ENCODE measurements around the gene POU2AF2.
"Not testable (repeated sequence)": the region's sequence is repeated elsewhere in the genome, so short reads cannot be mapped to it uniquely, and the experiment has no call there.

The POU2AF2 gene, protein sequence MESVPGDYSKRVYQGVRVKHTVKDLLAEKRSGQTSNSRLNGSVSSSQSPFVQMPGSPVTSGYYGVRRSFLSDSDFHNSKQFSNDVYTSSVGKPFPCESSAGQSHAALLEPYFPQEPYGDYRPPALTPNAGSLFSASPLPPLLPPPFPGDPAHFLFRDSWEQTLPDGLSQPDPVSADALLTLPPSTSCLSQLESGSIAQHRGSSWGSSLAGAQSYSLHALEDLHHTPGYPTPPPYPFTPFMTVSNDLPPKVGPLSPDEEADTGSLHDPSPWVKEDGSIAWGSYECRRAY

DNA sequence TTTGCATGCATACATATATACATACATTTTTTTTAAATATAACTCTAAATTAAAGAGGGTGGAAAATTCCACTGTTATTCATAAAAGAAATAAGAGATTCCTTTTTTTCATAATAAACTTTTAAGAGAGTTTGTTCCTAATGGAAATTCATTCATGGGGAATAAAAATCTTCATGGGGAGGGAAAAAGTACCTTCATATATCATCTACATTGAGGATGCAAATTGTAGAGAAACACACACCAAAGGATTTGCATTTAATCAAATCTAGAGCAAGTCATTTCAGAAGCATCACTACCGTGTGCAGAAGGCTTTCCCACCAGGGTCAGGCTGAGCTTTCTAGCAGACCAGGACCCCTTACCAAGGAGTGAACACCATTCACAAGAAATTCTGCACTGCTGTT lies at the start of gene POU2AF2:
TSS of gene POU2AF2 (plus strand) at position 301 of the 400 bp plus-strand sequence. CDS start 129 bp downstream, outside the sequence.
- DNase-seq: no peak

DNA sequence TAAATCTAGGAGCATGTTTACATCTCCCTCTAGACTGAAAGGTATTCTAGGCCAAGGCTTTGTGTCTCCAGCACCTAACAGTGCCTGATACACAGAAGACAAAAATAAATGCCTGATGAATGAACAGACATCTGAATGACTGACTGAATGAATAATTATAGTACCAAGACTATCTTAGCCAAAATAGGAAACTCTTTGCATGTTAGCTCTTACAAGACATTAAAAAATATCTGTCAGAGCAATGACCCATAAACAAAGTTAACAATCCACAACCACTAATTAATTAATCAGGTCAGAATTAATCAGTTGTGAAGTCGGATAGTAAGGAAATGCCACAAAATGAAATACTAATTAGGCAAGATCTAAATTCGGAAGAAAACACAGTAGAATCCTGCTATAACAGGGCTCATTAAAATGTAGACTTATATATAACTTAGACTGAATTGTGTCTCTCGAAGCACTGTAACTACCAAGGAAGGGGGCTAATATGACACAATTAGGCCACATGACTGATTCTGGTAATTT lies 45.5 kb upstream of the POU2AF2 start:
- DNase-seq: no peak

DNA sequence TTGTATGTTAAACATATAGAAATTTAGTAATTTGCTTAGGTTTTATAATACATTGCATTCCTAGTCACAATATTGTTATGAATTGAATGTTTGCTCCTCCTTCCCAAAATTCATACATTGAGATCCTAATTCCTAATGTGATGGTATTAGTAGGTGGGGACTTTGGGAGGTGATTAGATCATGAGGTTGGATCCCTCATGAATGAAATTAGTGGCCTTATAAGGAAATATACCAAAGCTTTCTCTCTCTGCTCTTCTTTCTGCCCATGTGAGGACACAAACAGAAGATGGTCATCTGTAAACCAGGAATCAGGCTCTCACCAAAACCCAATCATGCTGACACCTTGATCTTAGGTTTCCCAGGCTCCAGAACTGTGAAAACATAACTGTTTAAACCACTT lies 41.3 kb upstream of the POU2AF2 start:
- DNase-seq: no peak

DNA sequence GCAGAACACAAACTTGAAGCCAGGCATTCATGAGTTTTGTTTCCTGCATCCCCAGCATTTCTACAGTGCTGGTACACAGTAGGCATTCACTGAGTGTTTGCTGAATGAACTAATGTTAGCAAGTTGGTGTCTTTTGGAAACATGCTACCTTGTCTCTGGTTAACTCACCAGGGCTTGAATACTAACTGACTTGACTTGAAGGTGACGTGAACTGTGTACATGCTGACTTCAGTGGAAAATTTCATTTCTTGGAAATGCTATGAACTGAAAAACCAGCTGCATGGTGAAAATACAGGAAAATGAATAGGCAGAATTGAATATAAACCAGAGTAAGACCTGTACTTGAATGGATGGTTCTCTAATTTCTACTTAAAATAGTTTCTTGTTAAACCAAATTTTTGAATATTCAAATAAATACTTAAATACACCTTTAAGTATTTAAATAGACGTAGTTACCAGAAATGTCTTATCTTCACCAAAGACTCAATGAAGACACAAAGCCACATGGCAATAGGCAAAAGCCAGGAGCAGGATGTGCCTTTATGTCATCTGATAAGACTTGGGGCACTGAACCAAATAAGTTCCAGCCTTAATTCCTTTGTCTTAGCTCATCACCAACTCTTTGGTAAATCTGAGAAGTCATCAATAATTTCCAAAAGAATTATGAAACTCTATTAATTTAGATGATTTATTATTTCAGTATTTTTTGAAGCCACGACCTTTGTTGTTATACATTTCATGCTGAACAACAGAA lies 39.7 kb upstream of the POU2AF2 start:
- DNase-seq: peak; percentile 28

DNA sequence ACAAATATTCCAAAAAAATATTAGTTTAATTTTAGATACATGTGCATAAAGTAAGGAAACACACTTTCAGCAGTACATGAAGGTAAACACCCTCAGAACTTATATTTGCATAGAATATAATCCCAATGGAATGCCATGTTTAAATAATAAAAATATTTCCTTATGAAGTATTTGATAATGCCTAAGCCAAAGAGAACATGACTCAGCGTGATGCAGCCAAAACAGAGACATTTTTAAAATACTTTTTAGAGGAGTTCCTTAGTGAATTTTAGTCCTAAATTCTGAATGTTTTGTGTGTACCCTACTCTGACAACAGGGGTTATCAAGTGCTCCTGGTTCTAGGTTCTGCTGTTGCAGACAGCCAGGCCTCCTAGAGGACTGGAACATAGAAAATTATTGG lies 39.1 kb upstream of the POU2AF2 start:
- DNase-seq: peak; percentile 7

DNA sequence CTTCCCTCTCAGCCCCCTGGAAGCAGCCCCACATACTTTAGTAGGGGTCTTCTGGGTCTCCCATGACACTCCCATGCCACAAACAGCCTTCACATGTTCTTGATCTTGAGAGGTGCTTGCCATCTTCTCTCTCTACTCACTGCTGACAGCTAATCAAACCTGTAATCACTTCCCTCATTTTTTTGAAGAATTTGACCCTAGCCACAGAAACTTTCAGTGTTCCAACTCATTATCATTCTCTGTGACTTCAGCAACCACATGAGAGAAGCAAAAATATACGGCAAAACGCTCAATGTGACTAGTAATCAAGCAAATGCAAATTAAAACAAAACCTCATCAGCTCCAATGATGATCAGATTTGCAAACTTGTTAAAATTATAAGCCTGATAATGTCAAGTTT lies 38.3 kb upstream of the POU2AF2 start:
- DNase-seq: no peak

DNA sequence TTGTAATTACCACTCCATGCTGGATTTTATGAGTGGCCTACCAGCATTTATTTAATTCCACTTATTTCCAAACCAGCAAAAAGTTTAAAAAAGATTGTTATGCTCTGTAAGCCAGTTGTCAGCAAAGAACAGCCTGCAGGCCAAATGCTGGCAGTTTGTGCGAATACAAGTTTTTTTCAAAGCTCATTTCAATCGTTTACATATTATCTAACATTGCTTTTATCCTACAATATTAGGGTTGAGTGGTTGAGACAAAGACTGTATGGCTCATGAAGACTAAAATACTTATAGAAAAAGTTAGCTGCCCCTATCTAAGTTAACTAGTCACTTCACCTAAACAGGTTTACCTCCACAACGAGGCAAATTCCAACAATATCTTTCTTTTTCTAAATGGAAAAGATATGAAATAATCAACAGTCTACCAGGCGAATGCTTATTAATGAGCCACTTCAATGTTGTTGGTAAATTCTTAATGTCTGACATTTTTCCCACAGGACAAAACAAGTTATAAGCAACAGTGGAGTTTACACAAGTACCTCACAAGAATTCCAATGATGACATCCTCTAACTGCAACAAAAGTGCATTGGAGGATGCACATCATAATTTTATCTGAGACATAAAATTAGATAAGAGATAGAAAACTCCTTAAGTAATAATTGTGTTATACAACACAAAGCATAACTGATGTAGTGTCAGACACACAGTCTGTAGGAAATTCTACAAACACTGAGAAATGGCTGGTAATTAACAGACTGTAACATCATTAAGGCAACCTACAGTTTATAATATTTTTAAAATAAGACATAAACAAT lies 35.8 kb upstream of the POU2AF2 start:
- no peak for DNase-seq

DNA sequence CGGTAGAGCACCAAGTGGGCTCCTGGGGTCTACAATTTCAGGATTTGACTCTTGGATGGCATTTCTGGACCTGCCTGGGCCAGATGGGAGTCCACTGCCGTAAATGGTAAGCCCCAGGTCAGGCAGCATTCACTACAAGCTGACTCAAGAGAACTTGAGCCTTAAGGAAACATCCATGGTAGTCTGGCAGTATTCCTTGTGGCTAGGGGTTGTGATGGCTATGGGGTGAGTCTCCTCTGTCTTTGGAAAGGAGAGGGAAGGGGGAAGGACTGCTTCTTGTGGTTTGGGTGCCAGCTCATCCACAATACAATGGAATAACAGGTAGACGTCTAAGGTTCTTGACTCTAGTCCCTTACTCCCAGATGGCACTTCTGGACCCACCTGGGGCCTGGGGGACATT lies 32.3 kb upstream of the POU2AF2 start:
- DNase-seq: no peak

DNA sequence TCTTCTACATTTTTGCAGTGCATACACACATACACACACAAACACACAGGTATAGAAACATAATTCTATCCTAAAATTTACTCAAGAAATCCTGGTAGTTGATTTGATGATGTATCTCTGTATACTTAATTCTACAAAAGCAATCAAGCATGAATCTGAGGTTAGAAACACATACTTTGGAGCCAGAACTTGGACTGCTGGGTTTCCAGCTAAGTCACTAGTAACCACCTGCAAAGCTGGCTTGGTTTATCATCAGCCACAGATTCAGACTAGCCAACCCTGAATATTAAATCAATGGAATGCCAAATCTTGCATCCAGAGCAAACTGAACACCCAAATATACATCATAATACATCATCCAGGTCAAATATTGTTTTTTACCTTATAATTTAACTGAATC lies 24.8 kb upstream of the POU2AF2 start:
- no peak for DNase-seq

DNA sequence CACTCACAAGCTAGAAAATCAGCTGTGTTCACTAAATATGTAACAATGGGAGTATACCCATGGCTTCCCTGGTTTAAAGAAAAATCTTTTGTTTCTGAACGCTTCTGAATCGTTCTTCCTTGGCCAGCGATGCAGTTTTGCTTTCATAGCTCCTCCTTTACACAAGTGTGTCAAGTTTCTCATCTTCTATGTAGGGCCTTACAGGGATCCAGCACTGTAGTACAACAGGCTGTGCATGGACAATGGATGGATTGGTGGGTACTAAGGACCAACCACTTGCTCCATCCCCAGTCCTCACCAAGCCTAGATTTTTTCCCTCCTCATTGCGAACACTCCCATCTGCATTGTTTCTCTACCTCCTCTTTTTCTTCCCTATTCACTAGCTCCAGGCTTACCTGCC lies 24.3 kb upstream of the POU2AF2 start:
- no peak for DNase-seq

DNA sequence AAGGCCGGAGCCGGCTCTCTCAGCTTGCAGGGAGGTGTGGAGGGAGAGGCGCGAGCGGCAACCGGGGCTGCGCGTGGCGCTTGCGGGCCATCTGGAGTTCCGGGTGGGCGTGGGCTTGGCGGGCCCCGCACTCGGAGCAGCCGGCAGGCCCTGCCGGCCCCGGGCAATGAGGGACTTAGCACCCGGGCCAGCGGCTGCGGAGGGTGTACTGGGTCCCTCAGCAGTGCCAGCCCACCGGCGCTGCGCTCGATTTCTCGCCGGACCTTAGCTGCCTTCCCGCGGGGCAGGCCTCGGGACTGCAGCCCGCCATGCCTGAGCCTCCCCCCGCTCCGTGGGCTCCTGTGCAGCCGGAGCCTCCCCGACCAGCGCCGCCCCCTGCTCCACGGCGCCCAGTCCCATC lies 23.6 kb upstream of the POU2AF2 start:
- DNase-seq: not testable (repeated sequence)

DNA sequence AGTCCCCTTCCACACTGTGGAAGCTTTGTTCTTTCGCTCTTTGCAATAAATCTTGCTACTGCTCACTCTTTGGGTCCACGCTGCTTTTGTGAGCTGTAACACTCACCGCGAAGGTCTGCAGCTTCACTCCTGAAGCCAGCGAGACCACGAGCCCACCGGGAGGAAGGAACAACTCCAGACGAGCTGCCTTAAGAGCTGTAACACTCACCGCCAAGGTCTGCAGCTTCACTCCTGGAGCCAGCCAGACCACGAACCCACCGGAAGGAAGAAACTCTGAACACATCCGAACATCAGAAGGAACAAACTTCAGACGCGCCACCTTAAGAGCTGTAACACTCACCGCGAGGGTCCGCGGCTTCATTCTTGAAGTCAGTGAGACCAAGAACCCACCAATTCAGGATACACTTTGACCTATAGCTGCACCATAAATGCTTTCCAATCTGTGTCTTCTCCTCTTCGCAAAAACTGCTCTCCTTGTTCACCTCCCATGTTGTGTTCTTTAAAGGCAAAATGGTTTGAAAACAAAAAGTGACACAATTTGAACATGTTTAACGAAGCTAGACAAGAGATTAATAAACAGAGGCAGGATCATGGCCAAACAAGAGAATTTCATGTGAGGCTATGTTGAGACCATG lies 22.6 kb upstream of the POU2AF2 start:
- peak; percentile 40 for DNase-seq

DNA sequence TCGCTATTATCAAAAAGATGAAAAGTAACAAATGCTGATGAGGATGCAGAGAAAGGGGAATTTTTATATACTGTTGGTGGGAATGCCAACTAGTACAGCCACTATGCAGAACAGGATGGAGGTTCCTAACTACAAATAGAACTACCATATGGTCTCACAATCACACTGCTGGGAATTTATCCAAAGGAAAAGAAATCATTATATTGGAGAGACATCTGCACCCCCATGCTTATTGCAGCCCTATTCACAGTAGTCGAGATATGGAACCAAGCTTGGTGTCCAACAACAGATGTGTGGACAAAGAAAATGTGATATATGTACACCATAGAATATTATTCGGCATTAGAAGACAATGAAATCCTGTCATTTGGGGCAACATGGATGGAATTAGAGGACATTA lies 19.6 kb upstream of the POU2AF2 start:
- DNase-seq: no peak

DNA sequence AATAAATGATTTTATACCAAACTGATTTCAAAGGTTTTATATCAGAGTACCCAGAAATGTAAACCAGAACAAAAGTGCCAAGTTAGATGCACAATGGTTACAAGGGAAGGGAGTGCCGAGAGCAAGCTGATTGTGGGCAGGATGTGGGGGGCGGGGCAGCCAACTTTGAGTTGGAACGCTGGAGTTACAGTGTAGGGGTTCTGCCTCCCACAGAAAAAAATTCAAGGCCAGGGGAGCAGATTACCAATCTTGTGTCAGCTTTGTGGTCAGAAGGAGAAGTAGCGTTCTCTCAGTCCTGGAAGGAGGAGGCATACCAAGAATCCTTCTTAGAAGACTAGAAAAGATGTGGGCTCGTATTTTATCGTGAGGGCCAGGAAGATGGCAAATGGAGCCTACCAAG lies 15.9 kb upstream of the POU2AF2 start:
- peak; percentile 39 for DNase-seq

DNA sequence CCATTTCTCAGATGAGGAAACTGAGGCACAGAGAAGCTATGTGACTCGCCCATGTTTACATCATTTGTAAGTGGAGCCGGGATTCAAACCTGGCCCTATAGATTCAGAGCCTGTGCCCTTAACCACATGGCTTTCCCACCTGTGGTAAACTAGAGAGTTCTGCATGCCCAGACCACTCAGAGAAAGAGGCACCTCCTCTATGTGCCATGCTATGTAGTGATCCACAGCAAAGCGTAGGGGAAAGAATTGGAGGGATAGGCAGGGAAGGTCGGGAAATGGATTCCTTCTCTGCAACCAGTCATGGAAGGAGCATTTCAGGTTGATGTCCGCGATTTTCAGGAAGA lies 15.4 kb upstream of the POU2AF2 start:
- no peak for DNase-seq

DNA sequence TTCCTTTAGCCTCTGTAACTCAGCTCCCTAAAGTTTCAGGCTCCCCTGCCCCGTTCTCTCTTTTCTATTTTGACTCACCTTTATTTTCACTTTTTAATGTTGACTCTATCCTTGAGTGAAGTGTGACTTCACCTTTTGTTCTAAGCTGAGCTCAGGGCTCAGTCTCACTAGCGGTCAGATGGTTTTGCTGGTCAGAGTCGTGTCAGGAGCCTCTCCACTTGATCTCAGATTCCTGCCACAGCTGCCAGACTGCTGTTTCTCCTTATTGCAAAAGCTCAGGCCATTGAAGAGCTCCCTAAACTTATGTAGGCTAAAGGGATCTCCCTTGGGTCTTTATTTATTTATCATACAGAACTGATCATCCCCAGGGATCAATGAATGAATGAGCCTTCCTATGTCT lies 13.7 kb upstream of the POU2AF2 start:
- DNase-seq: no peak

DNA sequence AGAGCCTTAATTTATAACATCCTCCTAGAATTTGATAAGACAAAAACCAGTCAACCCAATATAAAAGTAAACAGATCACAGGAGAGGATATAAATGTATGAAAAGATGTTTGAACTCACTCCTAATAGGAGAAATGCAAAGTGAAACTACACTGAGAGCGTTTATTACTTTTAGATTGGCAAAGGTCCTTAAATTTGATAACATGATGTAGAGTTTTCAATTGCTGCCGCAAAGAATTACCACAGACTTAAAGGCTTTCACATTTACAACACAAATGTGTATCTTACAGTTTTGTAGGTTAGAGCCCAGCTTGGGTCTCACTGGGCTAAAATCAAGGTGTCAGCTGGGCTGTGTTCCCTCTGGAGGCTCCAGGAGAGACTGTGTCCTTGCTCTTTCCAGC lies 9.1 kb upstream of the POU2AF2 start:
- no peak for DNase-seq

DNA sequence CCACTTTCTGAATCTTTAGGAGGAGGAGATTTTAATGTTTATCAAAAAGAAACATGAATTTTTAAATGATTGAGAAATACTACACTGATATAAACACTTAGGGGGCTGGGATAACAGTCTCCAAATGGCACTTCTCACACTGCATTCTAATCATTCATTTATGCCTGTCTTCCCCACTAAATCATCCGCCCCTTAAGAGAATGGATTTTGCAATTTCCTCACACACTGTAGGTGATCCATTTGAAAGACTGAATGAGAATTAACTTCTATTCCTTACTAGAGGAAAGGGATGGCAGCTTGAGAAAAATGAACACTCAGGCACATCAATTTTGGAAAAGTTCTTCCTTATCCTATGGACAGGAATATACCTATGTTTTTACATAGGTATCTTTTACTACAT lies 7.6 kb upstream of the POU2AF2 start:
- no peak for DNase-seq

DNA sequence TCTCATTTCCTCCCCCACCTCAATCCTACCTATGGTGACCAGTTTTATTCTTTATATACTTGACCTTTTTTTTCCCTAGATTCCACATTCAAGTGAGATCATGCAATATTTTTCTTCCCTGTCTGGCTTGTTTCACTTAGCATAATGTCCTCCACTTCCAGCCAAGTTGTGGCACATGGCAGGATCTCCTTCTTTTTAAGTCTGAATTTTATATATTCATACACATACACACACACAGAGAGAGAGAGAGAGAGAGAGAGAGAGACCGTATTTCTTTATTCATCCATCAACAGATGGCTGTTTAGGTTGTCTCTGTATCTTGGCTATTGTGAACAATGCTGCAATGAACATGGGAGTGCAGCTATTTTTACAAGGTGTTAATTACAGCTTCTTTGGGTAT lies 1.4 kb downstream of the POU2AF2 start:
- no peak for DNase-seq

DNA sequence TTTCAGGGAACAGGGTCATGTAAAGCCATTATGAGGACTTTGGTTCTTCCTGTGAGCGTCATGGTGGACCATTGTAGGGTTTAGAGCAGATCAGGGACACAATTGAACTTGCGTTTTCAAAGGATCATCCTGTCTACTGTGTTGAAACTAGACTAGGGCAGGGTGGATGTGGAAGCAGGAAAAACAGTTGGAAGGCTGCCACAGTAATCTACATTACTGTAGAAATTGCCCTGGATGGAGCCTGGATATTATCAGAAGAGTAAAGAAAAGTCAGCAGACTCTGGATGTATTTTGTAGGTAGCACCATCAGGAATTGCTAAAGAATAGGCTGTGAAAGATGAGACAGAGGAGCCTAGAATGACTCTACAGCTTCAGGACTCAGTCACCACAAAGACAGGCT lies 5.4 kb downstream of the POU2AF2 start:
- no peak for DNase-seq

DNA sequence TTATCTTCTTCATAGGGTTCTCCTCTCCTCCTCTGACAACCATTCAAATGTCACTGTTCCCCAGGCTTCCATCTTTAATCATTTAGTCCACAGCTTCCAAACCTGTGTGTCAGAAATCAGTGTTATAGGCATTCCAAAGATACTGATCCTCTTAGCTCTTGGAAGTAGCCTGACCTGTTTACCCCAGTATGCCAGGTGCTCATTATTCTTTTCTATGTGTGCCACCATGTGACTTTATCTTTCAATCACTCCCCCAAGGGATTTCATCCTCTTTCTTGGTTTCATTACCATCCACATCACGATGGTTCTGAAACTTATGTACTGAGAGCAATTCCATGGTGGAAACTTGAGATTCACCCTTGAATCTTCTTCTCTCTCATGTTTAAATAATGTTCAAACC lies 7.6 kb downstream of the POU2AF2 start:
- DNase-seq: no peak

DNA sequence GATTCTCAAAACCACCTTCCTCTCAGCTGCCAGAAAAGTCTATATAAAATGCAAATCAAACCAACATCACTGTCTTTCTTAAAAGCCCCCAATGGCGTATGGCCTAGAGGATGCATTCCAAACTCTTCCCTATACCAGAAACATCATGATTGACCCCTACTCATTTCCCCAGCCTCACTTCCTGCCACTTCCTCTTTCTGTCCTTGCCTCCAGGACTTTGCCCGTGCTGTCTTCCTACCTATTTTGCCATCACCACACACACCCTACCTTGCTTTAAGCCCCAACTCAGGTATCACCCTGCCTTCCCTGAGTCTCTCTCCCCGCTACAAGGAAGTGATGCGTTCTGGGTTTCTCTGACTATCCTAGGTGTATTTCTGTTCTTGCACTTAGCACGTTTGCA lies 8.1 kb downstream of the POU2AF2 start:
- no peak for DNase-seq

DNA sequence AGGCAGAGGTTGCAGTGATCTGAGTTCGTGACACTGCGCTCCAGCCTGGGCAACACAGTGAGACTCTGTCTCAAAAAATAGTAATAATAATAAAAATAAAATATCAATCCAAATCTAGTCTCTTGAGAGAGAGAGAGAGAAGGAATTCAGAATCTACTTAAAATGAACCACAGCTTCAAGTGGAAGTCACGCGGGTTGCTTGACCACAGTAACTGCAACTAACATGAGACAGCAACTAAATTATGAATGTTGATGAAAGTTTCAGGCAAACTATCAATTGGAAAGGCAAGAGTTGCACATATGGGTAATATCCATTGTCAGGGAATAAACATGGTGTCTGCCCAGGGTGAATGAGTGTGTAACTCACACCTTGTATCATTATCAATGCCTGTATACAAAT lies 12.5 kb downstream of the POU2AF2 start:
- peak; percentile 48 for DNase-seq

Measured in hematopoietic multipotent progenitor cell treated with erythropoietin and hydrocortisone succinate and interleukin-3 and kit ligand, for 4 days (in vitro differentiated cells).